GM12872 (cell line): ENCODE results near the gene KIF5C.

Experiments used
- TF ChIP-seq, protein P1 (sequence below): IDR thresholded peaks from 3 replicates; pipeline ENCODE4 v1.5.1; 2011; ENCODE audit warnings: low read depth, mild to moderate bottlenecking, low read length, moderate library complexity; ENCODE audit not compliant: insufficient read depth

Gene KIF5C

DNA sequence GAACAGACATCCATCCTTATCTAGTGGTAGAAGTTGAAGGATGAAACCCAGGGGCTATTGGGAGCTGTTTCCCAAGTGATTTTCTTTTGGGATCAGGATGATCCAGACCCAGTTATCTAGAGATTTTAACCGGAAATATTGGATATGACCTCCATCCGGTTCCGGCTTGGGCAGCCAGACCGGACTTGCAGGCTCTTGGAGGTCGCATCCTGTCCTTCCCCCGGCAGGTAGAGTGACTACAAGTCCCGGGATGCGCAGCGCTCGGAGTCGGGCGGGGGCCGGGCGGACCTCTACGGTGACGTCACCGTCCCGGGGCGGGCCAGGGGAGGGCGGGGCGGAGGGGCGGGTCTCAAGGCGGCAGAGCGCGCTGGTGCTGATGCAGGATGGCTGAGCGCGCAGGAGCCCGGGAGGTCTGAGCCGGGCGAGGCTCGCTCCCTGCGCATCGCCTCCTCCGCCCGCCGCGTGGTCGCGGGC is at the start of gene KIF5C:
Gene KIF5C, plus strand, starts transcription at position 360 of the 474 bp plus-strand sequence. CDS start 391 bp downstream, outside the sequence.
- TF ChIP-seq, protein P1, sequence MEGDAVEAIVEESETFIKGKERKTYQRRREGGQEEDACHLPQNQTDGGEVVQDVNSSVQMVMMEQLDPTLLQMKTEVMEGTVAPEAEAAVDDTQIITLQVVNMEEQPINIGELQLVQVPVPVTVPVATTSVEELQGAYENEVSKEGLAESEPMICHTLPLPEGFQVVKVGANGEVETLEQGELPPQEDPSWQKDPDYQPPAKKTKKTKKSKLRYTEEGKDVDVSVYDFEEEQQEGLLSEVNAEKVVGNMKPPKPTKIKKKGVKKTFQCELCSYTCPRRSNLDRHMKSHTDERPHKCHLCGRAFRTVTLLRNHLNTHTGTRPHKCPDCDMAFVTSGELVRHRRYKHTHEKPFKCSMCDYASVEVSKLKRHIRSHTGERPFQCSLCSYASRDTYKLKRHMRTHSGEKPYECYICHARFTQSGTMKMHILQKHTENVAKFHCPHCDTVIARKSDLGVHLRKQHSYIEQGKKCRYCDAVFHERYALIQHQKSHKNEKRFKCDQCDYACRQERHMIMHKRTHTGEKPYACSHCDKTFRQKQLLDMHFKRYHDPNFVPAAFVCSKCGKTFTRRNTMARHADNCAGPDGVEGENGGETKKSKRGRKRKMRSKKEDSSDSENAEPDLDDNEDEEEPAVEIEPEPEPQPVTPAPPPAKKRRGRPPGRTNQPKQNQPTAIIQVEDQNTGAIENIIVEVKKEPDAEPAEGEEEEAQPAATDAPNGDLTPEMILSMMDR: no peak

DNA sequence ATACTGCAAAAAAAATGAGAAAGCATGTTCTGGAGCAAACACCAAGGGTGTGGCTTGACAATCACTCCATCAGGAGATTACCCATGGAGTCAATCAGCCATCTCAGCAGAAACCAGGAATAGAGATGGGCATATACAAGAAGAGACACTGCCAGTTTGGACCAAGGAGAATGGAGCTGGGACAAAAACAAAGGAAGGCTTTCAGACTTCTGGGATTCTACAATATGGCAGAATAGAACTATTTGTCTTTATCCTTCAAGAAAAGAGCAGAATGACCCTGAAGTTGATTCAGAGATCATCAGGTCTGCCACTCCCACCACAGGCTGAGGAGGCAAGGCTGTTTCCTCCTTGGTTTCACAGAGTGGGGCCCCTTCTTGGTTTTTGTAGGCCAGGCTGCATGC is 48.2 kb upstream of the KIF5C start:
- TF ChIP-seq, protein P1: no peak

DNA sequence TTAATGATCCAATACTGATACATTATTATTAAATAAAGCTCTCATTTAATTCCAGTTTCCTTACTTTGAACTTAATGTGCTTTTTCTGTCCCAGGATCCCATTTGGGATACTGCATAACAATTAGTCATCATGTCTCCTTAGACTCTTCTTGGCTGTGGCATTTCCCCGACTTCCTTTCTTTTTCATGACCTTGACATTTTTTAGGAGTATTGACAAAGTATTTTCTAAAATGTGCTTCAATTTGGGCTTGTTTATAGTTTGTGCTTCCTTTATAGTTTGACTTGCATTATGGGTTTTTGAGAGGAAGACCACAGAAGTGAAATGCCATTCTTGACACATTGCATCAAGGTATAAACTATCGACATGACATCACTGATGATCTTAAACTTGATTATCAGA is 46.1 kb upstream of the KIF5C start:
- TF ChIP-seq, protein P1: no peak

DNA sequence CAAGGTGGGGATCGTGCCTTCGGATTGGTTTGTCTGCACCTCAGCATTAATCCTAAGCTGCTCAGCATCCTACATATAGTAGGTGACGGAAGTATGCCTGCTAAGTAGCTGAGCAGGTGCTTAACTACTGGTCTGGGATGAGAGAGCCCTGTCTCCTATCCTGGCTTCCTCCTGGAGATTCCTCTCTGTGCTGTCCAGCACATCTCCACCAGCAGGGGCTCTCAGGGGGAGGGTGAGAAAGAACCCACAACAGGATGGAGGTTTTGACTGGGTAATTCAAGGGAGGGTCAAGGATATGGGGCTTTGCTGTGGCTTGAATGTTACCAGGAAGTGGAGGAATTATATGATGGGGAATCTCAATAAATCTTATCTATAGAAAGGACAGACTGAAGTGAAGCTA is 45.4 kb upstream of the KIF5C start:
- TF ChIP-seq, protein P1: no peak

DNA sequence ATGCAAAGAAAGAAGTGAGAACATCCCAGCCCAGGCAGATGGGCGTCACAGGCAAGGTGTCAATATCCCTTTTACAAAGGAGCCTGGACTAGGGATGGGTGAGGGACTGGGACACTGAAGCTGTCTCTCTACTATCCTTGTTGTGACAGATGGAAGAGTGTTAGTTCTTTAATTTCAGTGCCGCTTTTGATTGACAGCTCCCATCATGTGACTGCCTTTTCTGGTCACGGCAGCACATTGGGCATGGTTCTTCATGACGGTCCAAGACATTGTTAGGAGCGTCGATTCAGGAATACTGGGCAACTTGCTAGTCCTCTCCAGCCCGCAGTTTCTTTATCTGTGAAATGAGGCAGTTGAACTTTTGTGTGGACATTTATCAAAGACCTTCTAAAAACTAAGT is 42.4 kb upstream of the KIF5C start:
- TF ChIP-seq, protein P1: no peak

DNA sequence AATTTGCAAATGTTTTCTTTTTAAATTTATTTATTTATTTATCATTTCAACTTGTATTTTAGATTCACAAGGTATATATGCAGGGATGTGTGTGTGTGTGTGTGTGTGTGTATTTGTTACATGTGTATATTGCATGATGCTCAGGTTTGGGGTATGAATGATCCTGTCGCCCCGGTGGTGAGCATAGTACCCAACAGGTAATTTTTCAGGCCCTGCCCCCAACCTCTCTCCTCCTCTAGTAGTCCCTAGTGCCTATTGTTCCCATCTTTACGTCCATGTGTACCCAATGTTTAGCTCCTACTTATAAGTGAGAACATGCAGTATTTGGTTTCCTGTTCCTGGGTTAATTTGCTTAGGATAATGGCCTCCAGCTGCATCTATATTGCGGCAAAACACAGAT is 33.0 kb upstream of the KIF5C start:
- TF ChIP-seq, protein P1: no peak

DNA sequence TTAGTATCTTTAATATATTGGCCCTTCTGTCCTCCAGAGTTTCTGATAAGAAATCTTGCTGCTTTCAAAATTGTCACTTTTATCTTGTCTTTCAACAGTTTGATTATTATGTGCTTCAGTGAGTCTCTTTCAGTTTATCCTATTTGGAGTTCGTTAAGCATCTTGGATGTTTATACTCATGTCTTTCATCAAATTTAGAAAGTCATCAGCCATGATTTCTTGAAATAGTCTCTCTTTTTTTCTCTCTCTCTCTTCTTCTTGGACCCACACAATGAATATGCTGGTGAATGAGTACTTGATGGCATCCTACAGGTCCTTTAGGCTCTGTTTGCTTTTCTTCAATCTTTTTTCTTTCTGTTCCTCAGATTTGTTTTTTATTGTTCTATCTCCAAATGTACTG is 26.9 kb upstream of the KIF5C start:
- TF ChIP-seq, protein P1: no peak
